Osteocyte (in vitro differentiated cells): ENCODE measurements around the gene SCN8A. TPM values are rescaled to one million over a fixed set of nuclear protein-coding genes. Genes with fewer than 3 reads are reported as not detected.

Source experiments
- DNase-seq: peaks from one replicate; pipeline ENCODE4 v3.0.0; 2021; ENCODE audit warnings: mixed read lengths; ENCODE audit not compliant: unreplicated experiment; ENCODE audit errors: extremely low spot score
- H3K27ac Mint-ChIP-seq: one replicate; pipeline ENCODE4 v1.8.0; 2021; ENCODE audit warnings: mild to moderate bottlenecking, mixed read lengths; ENCODE audit not compliant: unreplicated experiment
- H3K27me3 Mint-ChIP-seq: one replicate; pipeline ENCODE4 v1.8.0; 2021; ENCODE audit warnings: mixed read lengths; ENCODE audit not compliant: unreplicated experiment
- H3K36me3 Mint-ChIP-seq: one replicate; pipeline ENCODE4 v1.8.0; 2021; ENCODE audit warnings: mixed read lengths; ENCODE audit not compliant: unreplicated experiment
- H3K4me1 Mint-ChIP-seq: one replicate; pipeline ENCODE4 v1.8.0; 2021; ENCODE audit warnings: mixed read lengths; ENCODE audit not compliant: unreplicated experiment
- H3K4me3 Mint-ChIP-seq: one replicate; pipeline ENCODE4 v1.8.0; 2021; ENCODE audit warnings: mild to moderate bottlenecking, moderate library complexity, mixed read lengths; ENCODE audit not compliant: unreplicated experiment
- H3K9me3 Mint-ChIP-seq: one replicate; pipeline ENCODE4 v1.8.0; 2021; ENCODE audit warnings: mixed read lengths; ENCODE audit not compliant: unreplicated experiment
- total RNA-seq: library from RNA; stranded (reverse); gene quantifications from 2 replicates; pipeline ENCODE4 v1.2.1, GENCODE V29; 2021
- TF ChIP-seq, protein P1 (sequence below): fragments of 200-600 bp; sonication (generic); IDR thresholded peaks from 2 replicates; pipeline ENCODE4 v1.5.0; 2021; ENCODE audit warnings: antibody characterized with exemption, mild to moderate bottlenecking, moderate library complexity

The SCN8A gene
- total RNA-seq, 1 donor from 2014 or later = 1.5 TPM

DNA sequence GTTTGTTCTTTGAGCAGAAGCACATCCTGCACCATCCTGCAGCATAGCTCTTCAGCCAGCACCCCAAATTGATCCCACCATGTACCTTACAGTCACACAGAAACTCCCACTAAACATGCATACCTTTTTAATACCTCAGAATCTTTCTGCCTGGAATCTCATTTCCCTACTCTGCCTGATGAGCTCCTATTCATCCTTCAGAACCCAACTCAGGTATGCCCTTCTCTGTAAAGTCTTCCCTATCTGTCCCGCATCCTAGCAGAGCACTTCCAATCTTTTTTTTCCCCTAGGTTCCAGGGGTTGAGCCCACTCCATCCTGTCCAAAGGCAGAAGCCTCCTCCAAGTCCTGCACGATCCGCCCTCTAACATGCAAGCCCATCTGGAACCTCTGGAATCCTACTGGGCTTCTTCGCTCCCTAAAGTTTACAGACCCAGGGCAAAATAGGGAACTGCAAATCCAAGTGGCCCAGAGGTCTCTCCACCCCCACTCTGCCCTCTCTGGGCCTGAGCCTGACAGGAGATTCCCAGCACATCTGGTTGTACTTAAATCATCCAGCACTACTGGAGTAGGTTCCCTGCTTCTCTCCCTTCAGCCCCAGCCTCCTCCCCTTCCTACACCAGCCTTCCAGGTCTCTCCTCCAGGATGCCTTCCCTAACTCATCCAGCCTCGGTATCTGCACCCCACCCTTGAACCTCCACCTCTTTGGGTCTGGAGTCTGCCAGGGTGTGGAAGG lies 261.5 kb downstream of the SCN8A start:
- Mint-ChIP-seq H3K4me1 (peaks cover 19% of the 10 kb centered on the region), H3K9me3 (no peaks in the 10 kb centered on the region), H3K4me3 (no peak overlapping the region), H3K27me3 (peaks cover 30% of the 10 kb centered on the region), H3K27ac (no peak overlapping the region), H3K36me3 (no peaks in the 10 kb centered on the region)
- TF ChIP-seq, protein P1, sequence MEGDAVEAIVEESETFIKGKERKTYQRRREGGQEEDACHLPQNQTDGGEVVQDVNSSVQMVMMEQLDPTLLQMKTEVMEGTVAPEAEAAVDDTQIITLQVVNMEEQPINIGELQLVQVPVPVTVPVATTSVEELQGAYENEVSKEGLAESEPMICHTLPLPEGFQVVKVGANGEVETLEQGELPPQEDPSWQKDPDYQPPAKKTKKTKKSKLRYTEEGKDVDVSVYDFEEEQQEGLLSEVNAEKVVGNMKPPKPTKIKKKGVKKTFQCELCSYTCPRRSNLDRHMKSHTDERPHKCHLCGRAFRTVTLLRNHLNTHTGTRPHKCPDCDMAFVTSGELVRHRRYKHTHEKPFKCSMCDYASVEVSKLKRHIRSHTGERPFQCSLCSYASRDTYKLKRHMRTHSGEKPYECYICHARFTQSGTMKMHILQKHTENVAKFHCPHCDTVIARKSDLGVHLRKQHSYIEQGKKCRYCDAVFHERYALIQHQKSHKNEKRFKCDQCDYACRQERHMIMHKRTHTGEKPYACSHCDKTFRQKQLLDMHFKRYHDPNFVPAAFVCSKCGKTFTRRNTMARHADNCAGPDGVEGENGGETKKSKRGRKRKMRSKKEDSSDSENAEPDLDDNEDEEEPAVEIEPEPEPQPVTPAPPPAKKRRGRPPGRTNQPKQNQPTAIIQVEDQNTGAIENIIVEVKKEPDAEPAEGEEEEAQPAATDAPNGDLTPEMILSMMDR = no peak
- no peak for DNase-seq

DNA sequence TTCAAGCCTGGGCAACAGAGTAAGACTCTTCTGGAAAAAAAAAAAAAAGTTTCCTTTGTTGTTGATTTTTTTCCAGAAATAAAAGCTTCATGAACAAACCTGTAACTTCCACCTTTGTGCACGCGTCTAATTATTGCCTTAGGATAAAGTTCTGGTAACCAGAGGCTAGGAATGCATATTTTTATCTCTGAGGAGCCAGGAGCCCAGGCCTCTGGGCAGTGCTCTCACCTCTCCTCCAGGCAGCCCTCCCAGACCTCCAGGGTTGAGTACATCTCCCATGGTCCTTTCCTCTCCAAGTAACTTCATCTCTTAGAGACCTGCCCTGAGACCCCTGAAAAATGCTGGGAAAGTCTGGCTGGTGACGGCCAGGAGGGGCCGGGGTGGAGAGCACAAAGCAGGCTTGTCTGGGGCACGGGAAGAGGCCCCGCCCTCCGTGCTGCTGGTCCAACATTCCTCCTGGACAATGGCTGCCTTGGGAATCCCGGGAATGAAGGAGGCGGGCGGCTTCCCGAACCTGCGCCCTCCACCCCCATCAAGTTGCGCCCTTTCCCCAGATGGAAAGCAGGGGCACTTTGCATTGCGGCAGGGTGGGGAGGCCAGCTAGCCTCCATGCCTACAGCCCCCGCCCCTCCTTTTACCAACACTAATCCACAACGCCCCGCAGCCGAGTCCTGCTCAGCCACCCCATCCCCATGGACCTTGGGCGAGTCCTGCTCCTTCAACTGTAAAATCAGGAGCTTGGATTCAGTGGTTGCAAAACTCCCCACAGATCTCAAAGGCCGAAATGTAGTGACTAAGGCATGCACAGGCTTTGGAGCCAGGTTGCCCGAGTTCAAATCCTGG lies 264.8 kb downstream of the SCN8A start:
- H3K36me3 Mint-ChIP-seq = no peaks in the 10 kb centered on the region
- TF ChIP-seq, protein P1 = no peak
- DNase-seq = no peak
- no peaks in the 10 kb centered on the region for H3K9me3 Mint-ChIP-seq
- peaks cover 16% of the 10 kb centered on the region for H3K4me1 Mint-ChIP-seq
- H3K4me3 Mint-ChIP-seq = peak overlapping the region; percentile 43
- peaks cover 29% of the 10 kb centered on the region for H3K27me3 Mint-ChIP-seq
- no peak overlapping the region for H3K27ac Mint-ChIP-seq

DNA sequence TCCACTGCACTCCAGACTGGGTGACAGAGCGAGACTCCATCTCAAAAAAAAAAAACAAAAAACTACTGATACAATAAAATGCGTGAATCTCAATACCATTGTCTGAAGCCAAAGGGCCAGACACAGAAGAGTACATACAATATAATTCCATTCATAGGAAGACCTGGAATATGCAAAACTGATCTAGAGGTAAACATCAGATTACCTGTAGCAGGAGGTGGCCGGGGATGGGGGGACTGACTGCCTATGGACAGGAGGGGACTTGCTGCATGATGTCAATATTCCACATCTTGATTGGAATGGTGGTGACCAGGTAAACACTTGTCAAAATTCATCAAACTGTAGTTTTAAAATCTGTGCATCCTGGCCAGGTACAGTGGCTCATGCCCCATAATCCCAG lies 270.0 kb downstream of the SCN8A start:
- Mint-ChIP-seq H3K36me3 (no peaks in the 10 kb centered on the region), H3K9me3 (no peaks in the 10 kb centered on the region), H3K27ac (no peak overlapping the region), H3K27me3 (peaks cover 21% of the 10 kb centered on the region), H3K4me3 (no peak overlapping the region), H3K4me1 (peaks cover 31% of the 10 kb centered on the region)
- no peak for DNase-seq
- TF ChIP-seq, protein P1 = no peak

Other genes starting within 250 kb of the SCN8A start
- not detected in 2 replicates for gene CELA1, start 244.6 kb upstream of the SCN8A start, total RNA-seq
- gene GALNT6, start 199.8 kb upstream of the SCN8A start, total RNA-seq = 0.71 and 0.94 TPM in 2 replicates
- gene SLC4A8, start 166.4 kb upstream of the SCN8A start, total RNA-seq = 3.6 and 4.2 TPM in 2 replicates